ENCODE measurements around the gene NCKAP5. TPM values are rescaled to one million over a fixed set of nuclear protein-coding genes. Genes with fewer than 3 reads are reported as not detected.
"Not testable (repeated sequence)": the region's sequence is repeated elsewhere in the genome, so short reads cannot be mapped to it uniquely, and the experiment has no call there.

NCKAP5 gene
- total RNA-seq, 1 experiment from 2014 or later, result 3.2 TPM

- DNase-seq (no peak), ATAC-seq (no peak)
- Histone ChIP-seq H4K20me1 (ENCODE audit: low read length) (no peaks in the 10 kb centered on the region), H2AFZ (ENCODE audit: low read length) (no peak overlapping the region), H3K4me2 (ENCODE audit: low read length) (no peak overlapping the region), H3K9ac (ENCODE audit: low read length) (no peak overlapping the region), H3K79me2 (ENCODE audit: low read length) (no peaks in the 10 kb centered on the region), H3K36me3 (ENCODE audit: low read depth, low read length) (no peaks in the 10 kb centered on the region), H3K27ac (ENCODE audit: low read length) (no peak overlapping the region), H3K4me1 (ENCODE audit: insufficient read depth, low read length) (no peaks in the 10 kb centered on the region; the same call in 1 of the 2 replicates), H3K4me3 (ENCODE audit: low read length) (no peak overlapping the region), H3K27me3 (ENCODE audit: low read length) (no peaks in the 10 kb centered on the region), H3K9me2 (replicated peaks; ENCODE audit: low read length) (no peaks in the 10 kb centered on the region), H3K9me3 (ENCODE audit: low read length) (no peaks in the 10 kb centered on the region), H3F3A (ENCODE audit: low read length, unreplicated experiment) (no peaks in the 10 kb centered on the region)
- TF ChIP-seq EZH2phosphoT487 (IDR thresholded peaks at IDR 0.05; ENCODE audit: borderline replicate concordance, low read length) (no peak), EZH2 (IDR thresholded peaks at IDR 0.05; ENCODE audit: low read length, unreplicated experiment) (no peak)
- TF ChIP-seq, protein P1, sequence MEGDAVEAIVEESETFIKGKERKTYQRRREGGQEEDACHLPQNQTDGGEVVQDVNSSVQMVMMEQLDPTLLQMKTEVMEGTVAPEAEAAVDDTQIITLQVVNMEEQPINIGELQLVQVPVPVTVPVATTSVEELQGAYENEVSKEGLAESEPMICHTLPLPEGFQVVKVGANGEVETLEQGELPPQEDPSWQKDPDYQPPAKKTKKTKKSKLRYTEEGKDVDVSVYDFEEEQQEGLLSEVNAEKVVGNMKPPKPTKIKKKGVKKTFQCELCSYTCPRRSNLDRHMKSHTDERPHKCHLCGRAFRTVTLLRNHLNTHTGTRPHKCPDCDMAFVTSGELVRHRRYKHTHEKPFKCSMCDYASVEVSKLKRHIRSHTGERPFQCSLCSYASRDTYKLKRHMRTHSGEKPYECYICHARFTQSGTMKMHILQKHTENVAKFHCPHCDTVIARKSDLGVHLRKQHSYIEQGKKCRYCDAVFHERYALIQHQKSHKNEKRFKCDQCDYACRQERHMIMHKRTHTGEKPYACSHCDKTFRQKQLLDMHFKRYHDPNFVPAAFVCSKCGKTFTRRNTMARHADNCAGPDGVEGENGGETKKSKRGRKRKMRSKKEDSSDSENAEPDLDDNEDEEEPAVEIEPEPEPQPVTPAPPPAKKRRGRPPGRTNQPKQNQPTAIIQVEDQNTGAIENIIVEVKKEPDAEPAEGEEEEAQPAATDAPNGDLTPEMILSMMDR (conservative IDR thresholded peaks at IDR 0.05; ENCODE audit: low read depth, low read length), result no peak
- intact Hi-C loops (cut with micrococcal nuclease), result no loop called here
- POLR2A ChIA-PET (ENCODE audit: unreplicated experiment), result no interaction called here
- no TSS peak for BruUV-seq (replicated peaks)
- CTCF ChIA-PET, result no interaction called here
Measured at GRCh38 chr2:132814651-132815050, 753.6 kb downstream of the NCKAP5 start.

- BruUV-seq (replicated peaks), result no TSS peak
- intact Hi-C loops (cut with micrococcal nuclease), result no loop called here
- H3K79me2 ChIP-seq (ENCODE audit: low read length), result no peaks in the 10 kb centered on the region
- no peaks in the 10 kb centered on the region; the same call in 1 of the 2 replicates for H3K4me1 ChIP-seq (ENCODE audit: insufficient read depth, low read length)
- CTCF ChIA-PET, result no interaction called here
- H3F3A ChIP-seq (ENCODE audit: low read length, unreplicated experiment), result no peaks in the 10 kb centered on the region
- H3K4me3 ChIP-seq (ENCODE audit: low read length), result no peak overlapping the region
- no peaks in the 10 kb centered on the region for H3K9me2 ChIP-seq (replicated peaks; ENCODE audit: low read length)
- H3K9ac ChIP-seq (ENCODE audit: low read length), result no peak overlapping the region
- H3K9me3 ChIP-seq (ENCODE audit: low read length), result no peaks in the 10 kb centered on the region
- ATAC-seq (no peak), DNase-seq (no peak)
- H2AFZ ChIP-seq (ENCODE audit: low read length), result no peak overlapping the region
- no peaks in the 10 kb centered on the region for H3K36me3 ChIP-seq (ENCODE audit: low read depth, low read length)
- H4K20me1 ChIP-seq (ENCODE audit: low read length), result no peaks in the 10 kb centered on the region
- no peak overlapping the region for H3K4me2 ChIP-seq (ENCODE audit: low read length)
- no peaks in the 10 kb centered on the region for H3K27me3 ChIP-seq (ENCODE audit: low read length)
- no peak overlapping the region for H3K27ac ChIP-seq (ENCODE audit: low read length)
- POLR2A ChIA-PET (ENCODE audit: unreplicated experiment), result no interaction called here
- TF ChIP-seq EZH2phosphoT487 (IDR thresholded peaks at IDR 0.05; ENCODE audit: borderline replicate concordance, low read length) (no peak), EZH2 (IDR thresholded peaks at IDR 0.05; ENCODE audit: low read length, unreplicated experiment) (no peak)
- TF ChIP-seq, protein P1 (conservative IDR thresholded peaks at IDR 0.05; ENCODE audit: low read depth, low read length), result no peak
Measured at GRCh38 chr2:132813422-132813821, 754.8 kb downstream of the NCKAP5 start.

DNA sequence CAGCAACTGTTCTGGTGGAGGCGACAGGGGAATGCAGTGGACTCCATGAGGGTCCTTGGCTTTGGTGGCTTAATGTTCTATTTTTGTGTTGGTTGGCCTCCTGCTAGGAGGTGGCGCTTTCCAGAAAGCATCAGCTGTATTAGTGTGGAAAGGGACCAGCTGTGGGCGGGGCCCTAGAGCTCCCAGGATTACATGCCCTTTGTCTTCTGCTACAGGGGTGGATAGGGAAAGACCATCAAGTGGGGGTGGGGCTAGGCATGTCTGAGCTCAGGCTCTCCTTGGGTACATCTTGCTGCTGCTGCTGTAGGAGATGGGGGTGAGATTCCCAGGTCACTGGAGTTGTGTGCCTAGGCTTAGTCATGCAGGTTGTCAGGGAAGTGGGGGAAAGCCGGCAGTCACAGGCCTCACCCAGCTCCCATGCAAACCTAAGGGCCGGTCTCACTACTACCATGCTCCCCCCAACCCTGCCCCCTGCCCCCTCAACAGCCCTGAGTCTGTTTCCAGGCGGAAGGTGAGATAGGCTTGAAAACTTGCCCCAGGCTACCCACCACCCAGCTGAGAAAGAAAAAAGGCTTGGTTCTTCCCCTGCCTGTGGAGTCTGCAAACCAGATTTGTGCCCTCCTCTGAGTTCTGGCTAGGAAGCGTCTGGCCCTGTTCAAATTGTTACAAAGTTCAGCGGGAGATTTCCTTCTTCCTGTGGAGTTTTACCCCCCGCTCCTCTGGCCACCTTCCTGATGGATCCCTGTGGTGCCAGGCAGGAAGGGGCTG, 756.9 kb downstream of the NCKAP5 start:
- no peak overlapping the region for H2AFZ ChIP-seq (ENCODE audit: low read length)
- H3K9me3 ChIP-seq (ENCODE audit: low read length), result no peaks in the 10 kb centered on the region
- no peaks in the 10 kb centered on the region for H3K36me3 ChIP-seq (ENCODE audit: low read depth, low read length)
- ATAC-seq (no peak), DNase-seq (no peak)
- TF ChIP-seq EZH2 (IDR thresholded peaks at IDR 0.05; ENCODE audit: low read length, unreplicated experiment) (no peak), EZH2phosphoT487 (IDR thresholded peaks at IDR 0.05; ENCODE audit: borderline replicate concordance, low read length) (no peak)
- TF ChIP-seq, protein P1 (conservative IDR thresholded peaks at IDR 0.05; ENCODE audit: low read depth, low read length), result no peak
- H3K27me3 ChIP-seq (ENCODE audit: low read length), result no peaks in the 10 kb centered on the region
- H3K27ac ChIP-seq (ENCODE audit: low read length), result no peak overlapping the region
- intact Hi-C loops (cut with micrococcal nuclease), result no loop called here
- POLR2A ChIA-PET (ENCODE audit: unreplicated experiment), result no interaction called here
- no peak overlapping the region for H3K9ac ChIP-seq (ENCODE audit: low read length)
- H3K4me3 ChIP-seq (ENCODE audit: low read length), result no peak overlapping the region
- CTCF ChIA-PET, result no interaction called here
- H3K9me2 ChIP-seq (replicated peaks; ENCODE audit: low read length), result no peaks in the 10 kb centered on the region
- H3K4me1 ChIP-seq (ENCODE audit: insufficient read depth, low read length), result no peaks in the 10 kb centered on the region; the same call in 1 of the 2 replicates
- no TSS peak for BruUV-seq (replicated peaks)
- H3K4me2 ChIP-seq (ENCODE audit: low read length), result no peak overlapping the region
- no peaks in the 10 kb centered on the region for H3K79me2 ChIP-seq (ENCODE audit: low read length)
- no peaks in the 10 kb centered on the region for H3F3A ChIP-seq (ENCODE audit: low read length, unreplicated experiment)
- H4K20me1 ChIP-seq (ENCODE audit: low read length), result no peaks in the 10 kb centered on the region

DNA sequence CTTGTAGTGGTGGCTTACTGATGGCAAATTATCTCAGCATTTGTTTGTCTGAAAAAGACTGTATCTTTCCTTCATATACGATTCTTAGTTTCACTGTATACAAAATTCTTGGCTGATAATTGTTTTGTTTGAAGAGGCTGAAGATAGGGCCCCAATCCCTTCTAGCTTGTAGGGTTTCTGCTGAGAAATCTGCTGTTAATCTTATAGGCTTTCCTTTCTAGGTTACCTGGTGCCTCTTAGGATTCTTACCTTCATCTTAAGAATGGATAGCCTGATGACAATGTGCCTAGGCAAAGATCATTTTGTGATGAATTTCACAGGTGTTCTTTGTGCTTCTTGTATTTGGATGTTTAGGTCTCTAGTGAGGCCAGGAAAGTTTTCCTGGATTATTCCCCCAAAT, 758.3 kb downstream of the NCKAP5 start:
- H2AFZ ChIP-seq (ENCODE audit: low read length); POLR2A ChIA-PET (ENCODE audit: unreplicated experiment); H3K27ac ChIP-seq (ENCODE audit: low read length); ATAC-seq; H3K4me1 ChIP-seq (ENCODE audit: insufficient read depth, low read length); H3K9ac ChIP-seq (ENCODE audit: low read length); H3F3A ChIP-seq (ENCODE audit: low read length, unreplicated experiment); DNase-seq; CTCF ChIA-PET; H3K36me3 ChIP-seq (ENCODE audit: low read depth, low read length); BruUV-seq (replicated peaks); H3K79me2 ChIP-seq (ENCODE audit: low read length); H4K20me1 ChIP-seq (ENCODE audit: low read length); H3K4me3 ChIP-seq (ENCODE audit: low read length); H3K9me2 ChIP-seq (replicated peaks; ENCODE audit: low read length); H3K27me3 ChIP-seq (ENCODE audit: low read length); H3K4me2 ChIP-seq (ENCODE audit: low read length); H3K9me3 ChIP-seq (ENCODE audit: low read length): not testable (repeated sequence)
- intact Hi-C loops (cut with micrococcal nuclease), result loop anchor here (10.0 kb wide), 1 partner anchor 335 kb away; no protein-coding TSS in a partner anchor

All from PC-3 (cell line).